H1 (cell line): ENCODE data around the gene ACAP1. TPM values are rescaled to one million over a fixed set of nuclear protein-coding genes. Genes with fewer than 3 reads are reported as not detected.

Experiments used
- CTCF ChIA-PET: fragments of 300-600 bp; sonication (Branson Sonifier 250); formaldehyde crosslinking; loops from one replicate; lab custom pipeline; 2021; ENCODE audit not compliant: partially characterized antibody; lab: Charles Lee
- POLR2A ChIA-PET: fragments of 300-600 bp; sonication (Branson Sonifier 250); formaldehyde crosslinking; loops from one replicate; lab custom pipeline; 2021; ENCODE audit warnings: inconsistent platforms; ENCODE audit not compliant: partially characterized antibody; lab: Charles Lee
- DNase-seq, 2 experiments: peaks; one replicate each; pipeline versions ENCODE4 v3.0.0 to v3.0.0-alpha.2; 2010 to 2022; ENCODE audit warnings: low spot score in 2 of 2, low read depth in 1 of 2, mixed read lengths in 1 of 2
- FAIRE-seq: peaks from 2 replicates; lab custom pipeline; 2011; peaks lifted over from hg19 to GRCh38; lab: Jason Lieb, UNC
- H2AFZ ChIP-seq: 2 replicates; pipeline ENCODE4 v1.8.1; 2012; ENCODE audit warnings: low read length, inconsistent platforms
- H2AK5ac ChIP-seq: 2 replicates; pipeline ENCODE4 v1.6.1; 2013; ENCODE audit warnings: low read depth, low read length
- H2BK120ac ChIP-seq: replicated peaks from 2 replicates; pipeline ENCODE3; 2013; ENCODE audit warnings: low read depth, low read length, inconsistent platforms
- H2BK12ac ChIP-seq: 2 replicates; pipeline ENCODE4 v1.6.1; 2013; ENCODE audit warnings: low read depth, low read length
- H2BK15ac ChIP-seq: 2 replicates; pipeline ENCODE4 v1.6.1; 2013; ENCODE audit warnings: low read length
- H2BK20ac ChIP-seq: 2 replicates; pipeline ENCODE4 v1.6.1; 2013; ENCODE audit warnings: low read length
- H2BK5ac ChIP-seq: 2 replicates; pipeline ENCODE4 v1.6.1; 2013; ENCODE audit warnings: low read depth, low read length
- H3K14ac ChIP-seq: 2 replicates; pipeline ENCODE4 v1.6.1; 2013; ENCODE audit warnings: inconsistent platforms; ENCODE audit not compliant: insufficient read length
- H3K18ac ChIP-seq: 2 replicates; pipeline ENCODE4 v1.6.1; 2013; ENCODE audit warnings: low read length; ENCODE audit errors: extremely low read depth
- H3K23ac ChIP-seq: 2 replicates; pipeline ENCODE4 v1.6.1; 2013; ENCODE audit warnings: inconsistent platforms; ENCODE audit not compliant: insufficient read length
- H3K23me2 ChIP-seq: 2 replicates; pipeline ENCODE4 v1.6.1; 2013; ENCODE audit warnings: low read depth, low read length
- H3K27ac ChIP-seq: 2 replicates; pipeline ENCODE4 v1.6.1; 2011; ENCODE audit warnings: low read depth, low read length, inconsistent platforms
- H3K27me3 ChIP-seq, 4 experiments: replicated peaks in 1 of 4; 1 replicate in 1 of 4; 2 replicates in 3 of 4; pipeline versions ENCODE4 v1.6.1 to v1.8.1; 2011 to 2013; ENCODE audit warnings: low read length in 3 of 4, mild to moderate bottlenecking in 3 of 4, inconsistent platforms in 2 of 4, mixed read lengths in 2 of 4, moderate library complexity in 1 of 4; ENCODE audit not compliant: control insufficient read depth in 3 of 4, insufficient read depth in 3 of 4; ENCODE audit errors: extremely low read depth in 1 of 4
- H3K36me3 ChIP-seq, 4 experiments: 2 replicates each; pipeline versions ENCODE4 v1.6.1 to v1.8.1; 2011 to 2013; ENCODE audit warnings: mild to moderate bottlenecking in 4 of 4, low read length in 3 of 4, moderate library complexity in 2 of 4, control low read depth in 1 of 4, inconsistent platforms in 1 of 4; ENCODE audit not compliant: insufficient read depth in 4 of 4, control insufficient read depth in 2 of 4
- H3K4ac ChIP-seq: replicated peaks from 2 replicates; pipeline ENCODE3; 2013; ENCODE audit warnings: low read length, low read depth, mixed read lengths, inconsistent platforms; ENCODE audit not compliant: insufficient read length
- H3K4me1 ChIP-seq, 4 experiments: replicated peaks in 1 of 4; 1 replicate in 1 of 4; 2 replicates in 3 of 4; pipeline versions ENCODE4 v1.6.1 to v1.8.1; 2011 to 2013; ENCODE audit warnings: low read length in 3 of 4, inconsistent platforms in 2 of 4, mixed read lengths in 1 of 4; ENCODE audit not compliant: insufficient read depth in 4 of 4, control insufficient read depth in 3 of 4
- H3K4me2 ChIP-seq, 2 experiments: 2 replicates each; pipeline versions ENCODE4 v1.6.1 to v1.8.1; 2011 to 2013; ENCODE audit warnings: low read depth in 2 of 2, low read length in 2 of 2, control low read depth in 1 of 2, inconsistent platforms in 1 of 2, mild to moderate bottlenecking in 1 of 2; ENCODE audit not compliant: insufficient read depth in 1 of 2
- H3K4me3 ChIP-seq, 4 experiments: fragments of 200-600, 300-600 bp in 1 of 4; sonication (generic), shearing (Covaris generic), sonication (Bioruptor Twin) in 1 of 4; 2 replicates each; pipeline versions ENCODE4 v1.5.1 to v1.8.1; 2011 to 2016; ENCODE audit warnings: low read length in 4 of 4, low read depth in 3 of 4, control low read depth in 2 of 4, inconsistent platforms in 2 of 4, mild to moderate bottlenecking in 2 of 4, mixed read lengths in 1 of 4, moderate library complexity in 1 of 4; ENCODE audit not compliant: insufficient read depth in 2 of 4; ENCODE audit errors: extremely low read depth in 1 of 4
- H3K56ac ChIP-seq: replicated peaks from 2 replicates; pipeline ENCODE3; 2013; ENCODE audit warnings: low read depth, mild to moderate bottlenecking, mixed read lengths, low read length, inconsistent platforms; ENCODE audit not compliant: insufficient read length
- H3K79me1 ChIP-seq: 2 replicates; pipeline ENCODE4 v1.6.1; 2013; ENCODE audit warnings: low read depth, low read length, control low read depth
- H3K79me2 ChIP-seq, 2 experiments: 2 replicates each; pipeline versions ENCODE4 v1.6.1 to v1.8.1; 2012 to 2013; ENCODE audit warnings: low read length in 2 of 2, mild to moderate bottlenecking in 2 of 2, inconsistent platforms in 1 of 2; ENCODE audit not compliant: insufficient read depth in 2 of 2, control insufficient read depth in 1 of 2
- H3K9ac ChIP-seq, 4 experiments: replicated peaks in 1 of 4; 1 replicate in 1 of 4; 2 replicates in 3 of 4; pipeline versions ENCODE4 v1.6.1 to v1.8.1; 2011 to 2013; ENCODE audit warnings: low read depth in 3 of 4, low read length in 3 of 4, control low read depth in 2 of 4, mild to moderate bottlenecking in 2 of 4, moderate library complexity in 2 of 4, inconsistent platforms in 1 of 4; ENCODE audit errors: extremely low read depth in 1 of 4
- H3K9me3 ChIP-seq, 2 experiments: 2 replicates each; pipeline versions ENCODE4 v1.6.1 to v1.8.1; 2012 to 2013; ENCODE audit warnings: mild to moderate bottlenecking in 2 of 2, moderate library complexity in 2 of 2, control low read depth in 1 of 2, inconsistent platforms in 1 of 2, low read depth in 1 of 2, low read length in 1 of 2, mixed read lengths in 1 of 2; ENCODE audit not compliant: insufficient read depth in 2 of 2
- H4K20me1 ChIP-seq, 2 experiments: replicated peaks in 1 of 2; 2 replicates each; pipeline versions ENCODE3 to v1.8.1; 2011 to 2013; ENCODE audit warnings: inconsistent platforms in 2 of 2, low read length in 2 of 2, mild to moderate bottlenecking in 1 of 2; ENCODE audit not compliant: insufficient read depth in 2 of 2, control insufficient read depth in 1 of 2
- H4K5ac ChIP-seq: 2 replicates; pipeline ENCODE4 v1.6.1; 2013; ENCODE audit warnings: low read length, low read depth, mixed read lengths, inconsistent platforms; ENCODE audit not compliant: insufficient read length
- H4K8ac ChIP-seq: 2 replicates; pipeline ENCODE4 v1.8.0; 2013; ENCODE audit warnings: mild to moderate bottlenecking, moderate library complexity, low read length, inconsistent platforms; ENCODE audit not compliant: insufficient read depth; ENCODE audit errors: extremely low read depth
- H4K91ac ChIP-seq: replicated peaks from 2 replicates; pipeline ENCODE3; 2013; ENCODE audit warnings: low read length, mixed read lengths, inconsistent platforms; ENCODE audit not compliant: insufficient read length
- ASH2L ChIP-seq: fragments of 200-600, 300-600 bp; sonication (generic); IDR thresholded peaks from one replicate; pipeline ENCODE4 v1.7.1; 2017; ENCODE audit warnings: low read length
- CHD1 ChIP-seq: IDR thresholded peaks from 2 replicates; pipeline ENCODE4 v1.6.1; 2012; ENCODE audit warnings: low read depth, low read length, improper control_type of control experiment
- JUND ChIP-seq: IDR thresholded peaks from 2 replicates; pipeline ENCODE4 v1.6.1; 2011; ENCODE audit warnings: mild to moderate bottlenecking, improper control_type of control experiment, low read length
- NANOG ChIP-seq: IDR thresholded peaks from 2 replicates; pipeline ENCODE4 v1.6.1; 2011; ENCODE audit warnings: low read length, low read depth, mild to moderate bottlenecking, inconsistent platforms; ENCODE audit not compliant: insufficient read depth, poor library complexity, severe bottlenecking
- PHF8 ChIP-seq: fragments of 200-600 bp; sonication (generic); conservative IDR thresholded peaks from 2 replicates; pipeline ENCODE4 v1.7.1; 2012; ENCODE audit warnings: low read depth, mild to moderate bottlenecking, inconsistent platforms, low read length, moderate library complexity
- SIN3A ChIP-seq, 2 experiments: IDR thresholded peaks in 1 of 2; conservative IDR thresholded peaks in 1 of 2; 2 replicates each; pipeline ENCODE4 v1.6.1; 2011 to 2012; ENCODE audit warnings: low read length in 2 of 2, improper control_type of control experiment in 1 of 2, low read depth in 1 of 2, mild to moderate bottlenecking in 1 of 2
- SIX5 ChIP-seq: IDR thresholded peaks from 2 replicates; pipeline ENCODE4 v1.6.1; 2011; ENCODE audit warnings: mild to moderate bottlenecking, low read depth, low read length
- SP4 ChIP-seq: IDR thresholded peaks from 2 replicates; pipeline ENCODE4 v1.6.1; 2012; ENCODE audit warnings: low read length, inconsistent platforms
- WGBS, 2 experiments: shearing (Covaris generic) in 1 of 2; methylation state at CpG; one replicate each; pipeline versions ENCODE4 v1.1.6 to v1.1.7; 2013 to 2015; ENCODE audit warnings: low lambda C conversion rate in 2 of 2, mixed read lengths in 2 of 2, inconsistent platforms in 1 of 2, low coverage in 1 of 2, missing lambda C conversion rate in 1 of 2; ENCODE audit not compliant: insufficient replicate concordance in 2 of 2, insufficient coverage in 1 of 2, insufficient read length in 1 of 2; ENCODE audit errors: extremely low coverage in 1 of 2, missing lambda C conversion rate in 1 of 2; 5-methylcytosine and 5-hydroxymethylcytosine counted together
- polyA plus RNA-seq, 7 experiments: library from polyadenylated mRNA; depleted of rRNA in 3 of 7; stranded (reverse) in 5 of 7; unstranded in 2 of 7; fragments of >200 nt in 5 of 7; fragments of 200-250 nt in 2 of 7; gene quantifications; 1 replicate in 5 of 7; 2 replicates in 1 of 7; 4 replicates in 1 of 7; pipeline versions ENCODE4 v1.2.1 to v1.2.3, GENCODE V29; 2011 to 2013; ENCODE audit warnings: missing spikeins in 2 of 7, mixed read lengths in 2 of 7
- total RNA-seq: library from RNA; stranded (reverse); fragmentation: NEBNext Ultra II Directional; extraction: Animal tissue kit (Norgen Biotek cat#: 25700); gene quantifications from 2 replicates; pipeline ENCODE4 v1.2.1, GENCODE V29; 2021
- TF ChIP-seq, protein P1 (sequence below): IDR thresholded peaks from 2 replicates; pipeline ENCODE4 v1.6.1; 2012; ENCODE audit warnings: inconsistent platforms

The ACAP1 gene
- total and polyA plus RNA-seq, 2 of the 8 experiments (the other 6 are each of a cell fraction or from before 2014, with no cell fraction given): 11.9 to 45.1 TPM

DNA sequence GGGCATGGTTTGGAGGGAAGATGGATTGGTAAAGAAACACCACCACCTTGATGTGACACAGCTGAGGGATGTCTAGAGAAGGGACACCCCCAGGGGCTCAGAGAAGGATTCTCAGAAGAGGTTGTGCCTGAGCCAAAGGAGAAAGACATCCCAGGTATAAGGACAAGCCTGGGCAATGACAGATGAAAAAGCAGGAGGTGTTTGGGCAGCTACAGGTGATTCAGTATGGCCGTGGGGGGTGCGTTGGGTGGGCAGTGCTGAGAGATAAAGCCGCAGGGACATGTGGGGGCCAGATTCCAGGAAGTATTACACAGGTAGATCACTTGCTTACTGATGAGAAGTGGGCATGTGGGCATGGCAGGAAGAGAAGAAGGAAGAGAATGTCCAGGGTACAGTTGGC is 25.6 kb downstream of the ACAP1 start:
- Histone ChIP-seq H3K27me3 (no peaks in the 10 kb centered on the region), H3K79me2 (no peaks in the 10 kb centered on the region), H4K8ac (no peak overlapping the region), H3K23ac (no peak overlapping the region), H4K91ac (no peak overlapping the region), H2AFZ (no peak overlapping the region), H3K23me2 (no peaks in the 10 kb centered on the region), H2BK5ac (no peak overlapping the region), H3K4ac (no peak overlapping the region), H4K5ac (no peak overlapping the region), H2BK12ac (no peak overlapping the region), H2BK20ac (no peak overlapping the region), H3K4me1 (peaks cover 0 to 1% (median under 1%) of the 10 kb centered on the region in 4 experiments; a peak in 3 of 7 replicates), H3K18ac (no peak overlapping the region)
- no peak for DNase-seq
- POLR2A ChIA-PET: interaction anchor here (0.9 to 1.5 kb wide), 5 partner anchors 18 to 141 kb away, joined by 3 to 5 read pairs (median 4); partner anchors contain the start of gene POLR2A
- WGBS, 2 experiments: 95% methylated on average over 3 of the region's 3 CpGs; no CpG with 5 or more reads in 1 of the 2 experiments
- FAIRE-seq: no peak
- TF ChIP-seq NANOG (no peak), SIN3A (conservative IDR thresholded peaks at IDR 0.05 in 1 of 2, IDR thresholded peaks at IDR 0.05 in 1 of 2; ENCODE audit: low read depth in 1 of 2, low read length in 2 of 2) (no peak), SP4 (no peak), PHF8 (no peak), CHD1 (no peak), SIX5 (no peak), JUND (no peak), ASH2L (no peak)
- TF ChIP-seq, protein P1, sequence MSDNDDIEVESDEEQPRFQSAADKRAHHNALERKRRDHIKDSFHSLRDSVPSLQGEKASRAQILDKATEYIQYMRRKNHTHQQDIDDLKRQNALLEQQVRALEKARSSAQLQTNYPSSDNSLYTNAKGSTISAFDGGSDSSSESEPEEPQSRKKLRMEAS: no peak
- TF ChIP-seq, all 59 proteins: peak for 0
- Histone ChIP-seq H3K9me3 (no peaks in the 10 kb centered on the region), H2BK120ac (no peak overlapping the region), H4K20me1 (no peaks in the 10 kb centered on the region), H2BK15ac (no peak overlapping the region), H2AK5ac (no peak overlapping the region), H3K36me3 (no peaks in the 10 kb centered on the region), H3K56ac (no peak overlapping the region), H3K79me1 (no peaks in the 10 kb centered on the region), H3K4me2 (no peak overlapping the region), H3K4me3 (no peak overlapping the region), H3K9ac (no peak overlapping the region), H3K14ac (no peak overlapping the region), H3K27ac (no peak overlapping the region)
- CTCF ChIA-PET: interaction anchor here (0.7 to 2.1 kb wide), 7 partner anchors 8 to 141 kb away, joined by 3 to 11 read pairs (median 5); partner anchors contain the start of gene SPEM1
